LHCN-M2 (cell line): ENCODE measurements around the gene OPHN1. TPM values are rescaled to one million over a fixed set of nuclear protein-coding genes. Genes with fewer than 3 reads are reported as not detected.

ENCODE experiments used
- DNase-seq: peaks from one replicate; pipeline ENCODE4 v3.0.0-alpha.2; 2012; ENCODE audit warnings: low read depth
- polyA plus RNA-seq: library from polyadenylated mRNA; unstranded; fragments of >200 nt; gene quantifications from one replicate; pipeline ENCODE4 v1.2.1, GENCODE V29; 2012; ENCODE audit warnings: missing spikeins
- total RNA-seq: library from RNA; depleted of rRNA; stranded (reverse); fragments of >200 nt; gene quantifications from 2 replicates; pipeline ENCODE4 v1.2.3, GENCODE V29; 2014; rRNA removed

OPHN1 gene
- 2.8 and 4.5 TPM in 2 replicates for total RNA-seq
- 2.4 TPM for polyA plus RNA-seq

- DNase-seq: peak; percentile 75
Observed at GRCh38 chrX:68433155-68433980, at the start of gene OPHN1. Gene OPHN1 (minus strand): TSS chrX:68433495. CDS start chrX:68433020, 475 bp downstream.

GRCh38 chrX:68480969-68481368 is 47.7 kb upstream of the OPHN1 start:
- no peak for DNase-seq

GRCh38 chrX:68464796-68465195 is 31.5 kb upstream of the OPHN1 start:
- DNase-seq: no peak

GRCh38 chrX:68463880-68464279 is 30.6 kb upstream of the OPHN1 start:
- DNase-seq: no peak

GRCh38 chrX:68462653-68463052 is 29.4 kb upstream of the OPHN1 start:
- DNase-seq: peak; percentile 51

GRCh38 chrX:68462197-68462596 is 28.9 kb upstream of the OPHN1 start:
- DNase-seq: no peak

- DNase-seq: no peak
Observed at GRCh38 chrX:68461576-68461975, 28.3 kb upstream of the OPHN1 start.

GRCh38 chrX:68461093-68461492 is 27.8 kb upstream of the OPHN1 start:
- no peak for DNase-seq

GRCh38 chrX:68455151-68455510 is 21.8 kb upstream of the OPHN1 start:
- no peak for DNase-seq

- DNase-seq: no peak
Observed at GRCh38 chrX:68454476-68455150, 21.3 kb upstream of the OPHN1 start.

GRCh38 chrX:68451720-68452119 is 18.4 kb upstream of the OPHN1 start:
- DNase-seq: no peak

GRCh38 chrX:68443155-68443868 is 10.0 kb upstream of the OPHN1 start:
- peak; percentile 62 for DNase-seq

GRCh38 chrX:68440940-68441339 is 7.6 kb upstream of the OPHN1 start:
- DNase-seq: peak; percentile 60

- no peak for DNase-seq
Observed at GRCh38 chrX:68440442-68440841, 7.1 kb upstream of the OPHN1 start.

GRCh38 chrX:68439341-68439740 is 6.0 kb upstream of the OPHN1 start:
- no peak for DNase-seq

- no peak for DNase-seq
Observed at GRCh38 chrX:68438575-68438974, 5.3 kb upstream of the OPHN1 start.

- no peak for DNase-seq
Observed at GRCh38 chrX:68433981-68434299, 645 bp upstream of the OPHN1 start.

- no peak for DNase-seq
Observed at GRCh38 chrX:68432648-68433047, 647 bp downstream of the OPHN1 start.

- DNase-seq: no peak
Observed at GRCh38 chrX:68431836-68432235, 1.5 kb downstream of the OPHN1 start.

- no peak for DNase-seq
Observed at GRCh38 chrX:68429216-68429615, 4.1 kb downstream of the OPHN1 start.

GRCh38 chrX:68428431-68428830 is 4.9 kb downstream of the OPHN1 start:
- DNase-seq: no peak

- no peak for DNase-seq
Observed at GRCh38 chrX:68424719-68425118, 8.6 kb downstream of the OPHN1 start.

- no peak for DNase-seq
Observed at GRCh38 chrX:68422478-68422877, 10.8 kb downstream of the OPHN1 start.
